ENCODE data around the gene PNPLA2.
A peak's percentile ranks its signal among the peaks of the same experiment; 100 is the strongest.

The PNPLA2 gene

GRCh38 chr11:862696-863022 lies 43.9 kb downstream of the PNPLA2 start:
- Mint-ChIP-seq H3K9me3 (no peaks in the 10 kb centered on the region), H3K4me3 (no peak overlapping the region), H3K27ac (no peak overlapping the region), H3K36me3 (ENCODE audit: low read depth) (peaks cover 99% of the 10 kb centered on the region), H3K4me1 (ENCODE audit: low read depth) (peaks cover 39% of the 10 kb centered on the region), H3K27me3 (no peaks in the 10 kb centered on the region)
- intact Hi-C loops (cut with micrococcal nuclease) = no loop called here

- Mint-ChIP-seq H3K4me1 (ENCODE audit: low read depth) (peaks cover 36% of the 10 kb centered on the region), H3K27me3 (no peaks in the 10 kb centered on the region), H3K27ac (no peak overlapping the region), H3K4me3 (no peak overlapping the region), H3K9me3 (no peaks in the 10 kb centered on the region), H3K36me3 (ENCODE audit: low read depth) (peaks cover 99% of the 10 kb centered on the region)
- intact Hi-C loops (cut with micrococcal nuclease) = no loop called here
These were observed 44.6 kb downstream of the PNPLA2 start for GRCh38 chr11:863023-863909.

GRCh38 chr11:863910-864827 lies 45.5 kb downstream of the PNPLA2 start:
- intact Hi-C loops (cut with micrococcal nuclease) = no loop called here
- H3K4me1 Mint-ChIP-seq (ENCODE audit: low read depth) = peaks cover 31% of the 10 kb centered on the region
- H3K27me3 Mint-ChIP-seq = no peaks in the 10 kb centered on the region
- H3K36me3 Mint-ChIP-seq (ENCODE audit: low read depth) = peaks cover 99% of the 10 kb centered on the region
- peak overlapping the region; percentile 32 for H3K27ac Mint-ChIP-seq
- H3K9me3 Mint-ChIP-seq = no peaks in the 10 kb centered on the region
- H3K4me3 Mint-ChIP-seq = no peak overlapping the region

GRCh38 chr11:864898-865297 lies 46.2 kb downstream of the PNPLA2 start:
- Mint-ChIP-seq H3K4me1 (ENCODE audit: low read depth) (peaks cover 24% of the 10 kb centered on the region), H3K9me3 (no peaks in the 10 kb centered on the region), H3K4me3 (no peak overlapping the region), H3K27me3 (no peaks in the 10 kb centered on the region), H3K27ac (peak overlapping the region; percentile 32), H3K36me3 (ENCODE audit: low read depth) (peaks cover 99% of the 10 kb centered on the region)
- intact Hi-C loops (cut with micrococcal nuclease) = no loop called here

- H3K36me3 Mint-ChIP-seq (ENCODE audit: low read depth) = peaks cover 98% of the 10 kb centered on the region
- no peaks in the 10 kb centered on the region for H3K9me3 Mint-ChIP-seq
- H3K4me1 Mint-ChIP-seq (ENCODE audit: low read depth) = peaks cover 16% of the 10 kb centered on the region
- intact Hi-C loops (cut with micrococcal nuclease) = no loop called here
- H3K27ac Mint-ChIP-seq = peak overlapping the region; percentile 59
- no peaks in the 10 kb centered on the region for H3K27me3 Mint-ChIP-seq
- no peak overlapping the region for H3K4me3 Mint-ChIP-seq
These were observed 47.0 kb downstream of the PNPLA2 start for GRCh38 chr11:865462-866430.

- intact Hi-C loops (cut with micrococcal nuclease) = no loop called here
- no peak overlapping the region for H3K4me3 Mint-ChIP-seq
These were observed 47.8 kb downstream of the PNPLA2 start for GRCh38 chr11:866481-866880.

GRCh38 chr11:867856-868358 lies 49.2 kb downstream of the PNPLA2 start:
- H3K36me3 Mint-ChIP-seq (ENCODE audit: low read depth) = peaks cover 97% of the 10 kb centered on the region
- H3K4me3 Mint-ChIP-seq = no peak overlapping the region
- intact Hi-C loops (cut with micrococcal nuclease) = no loop called here
- no peaks in the 10 kb centered on the region for H3K9me3 Mint-ChIP-seq
- peaks cover 12% of the 10 kb centered on the region for H3K4me1 Mint-ChIP-seq (ENCODE audit: low read depth)
- no peak overlapping the region for H3K27ac Mint-ChIP-seq
- H3K27me3 Mint-ChIP-seq = no peaks in the 10 kb centered on the region

More at GRCh38 chr11:866481-866880, 47.8 kb downstream of the PNPLA2 start:
- Mint-ChIP-seq H3K9me3 (no peaks in the 10 kb centered on the region), H3K36me3 (ENCODE audit: low read depth) (peaks cover 97% of the 10 kb centered on the region), H3K27ac (no peak overlapping the region), H3K27me3 (no peaks in the 10 kb centered on the region), H3K4me1 (ENCODE audit: low read depth) (peaks cover 12% of the 10 kb centered on the region)

- H3K9me3 Mint-ChIP-seq = no peaks in the 10 kb centered on the region
- peaks cover 97% of the 10 kb centered on the region for H3K36me3 Mint-ChIP-seq (ENCODE audit: low read depth)
- H3K4me3 Mint-ChIP-seq = no peak overlapping the region
- no peaks in the 10 kb centered on the region for H3K27me3 Mint-ChIP-seq
- peaks cover 16% of the 10 kb centered on the region for H3K4me1 Mint-ChIP-seq (ENCODE audit: low read depth)
- no peak overlapping the region for H3K27ac Mint-ChIP-seq
- intact Hi-C loops (cut with micrococcal nuclease) = no loop called here
These were observed 49.7 kb downstream of the PNPLA2 start for GRCh38 chr11:868394-868793.

- H3K4me3 Mint-ChIP-seq = no peak overlapping the region
- intact Hi-C loops (cut with micrococcal nuclease) = no loop called here
- no peaks in the 10 kb centered on the region for H3K9me3 Mint-ChIP-seq
- H3K27ac Mint-ChIP-seq = no peak overlapping the region
- no peaks in the 10 kb centered on the region for H3K27me3 Mint-ChIP-seq
- H3K4me1 Mint-ChIP-seq (ENCODE audit: low read depth) = peaks cover 20% of the 10 kb centered on the region
- H3K36me3 Mint-ChIP-seq (ENCODE audit: low read depth) = peaks cover 97% of the 10 kb centered on the region
These were observed 50.1 kb downstream of the PNPLA2 start for GRCh38 chr11:868802-869201.

GRCh38 chr11:869399-870126 lies 50.8 kb downstream of the PNPLA2 start:
- H3K4me3 Mint-ChIP-seq = no peak overlapping the region
- intact Hi-C loops (cut with micrococcal nuclease) = no loop called here
- H3K27me3 Mint-ChIP-seq = no peaks in the 10 kb centered on the region
- H3K4me1 Mint-ChIP-seq (ENCODE audit: low read depth) = peaks cover 20% of the 10 kb centered on the region
- no peaks in the 10 kb centered on the region for H3K9me3 Mint-ChIP-seq
- peaks cover 97% of the 10 kb centered on the region for H3K36me3 Mint-ChIP-seq (ENCODE audit: low read depth)
- no peak overlapping the region for H3K27ac Mint-ChIP-seq

- H3K36me3 Mint-ChIP-seq (ENCODE audit: low read depth) = peaks cover 97% of the 10 kb centered on the region
- H3K27me3 Mint-ChIP-seq = no peaks in the 10 kb centered on the region
- no peaks in the 10 kb centered on the region for H3K9me3 Mint-ChIP-seq
- H3K4me3 Mint-ChIP-seq = no peak overlapping the region
- intact Hi-C loops (cut with micrococcal nuclease) = no loop called here
- H3K27ac Mint-ChIP-seq = no peak overlapping the region
- H3K4me1 Mint-ChIP-seq (ENCODE audit: low read depth) = peaks cover 20% of the 10 kb centered on the region
These were observed 51.4 kb downstream of the PNPLA2 start for GRCh38 chr11:870127-870413.

GRCh38 chr11:870418-870817 lies 51.7 kb downstream of the PNPLA2 start:
- H3K4me1 Mint-ChIP-seq (ENCODE audit: low read depth) = peaks cover 20% of the 10 kb centered on the region
- H3K4me3 Mint-ChIP-seq = no peak overlapping the region

GRCh38 chr11:871472-871871 lies 52.8 kb downstream of the PNPLA2 start:
- H3K4me3 Mint-ChIP-seq = no peak overlapping the region
- H3K9me3 Mint-ChIP-seq = no peaks in the 10 kb centered on the region
- no peaks in the 10 kb centered on the region for H3K27me3 Mint-ChIP-seq
- no peak overlapping the region for H3K27ac Mint-ChIP-seq
- intact Hi-C loops (cut with micrococcal nuclease) = no loop called here
- peaks cover 22% of the 10 kb centered on the region for H3K4me1 Mint-ChIP-seq (ENCODE audit: low read depth)
- H3K36me3 Mint-ChIP-seq (ENCODE audit: low read depth) = peaks cover 97% of the 10 kb centered on the region

More at GRCh38 chr11:870418-870817, 51.7 kb downstream of the PNPLA2 start:
- Mint-ChIP-seq H3K27ac (no peak overlapping the region), H3K36me3 (ENCODE audit: low read depth) (peaks cover 97% of the 10 kb centered on the region), H3K27me3 (no peaks in the 10 kb centered on the region), H3K9me3 (no peaks in the 10 kb centered on the region)
- intact Hi-C loops (cut with micrococcal nuclease) = no loop called here
